K562 (cell line): ENCODE measurements around the gene MAPK8IP1. TPM values are rescaled to one million over a fixed set of nuclear protein-coding genes. Genes with fewer than 3 reads are reported as not detected.

Experiments
- CBFA2T2 ChIP-seq: fragments of 450-650 bp; conservative IDR thresholded peaks from 2 replicates; pipeline ENCODE4 v1.6.1; 2017; ENCODE audit warnings: mild to moderate bottlenecking
- CBX3 ChIP-seq, 2 experiments: IDR thresholded peaks; 1 replicate in 1 of 2; 2 replicates in 1 of 2; pipeline ENCODE4 v1.6.1; 2012; ENCODE audit warnings: inconsistent platforms in 2 of 2, low read length in 2 of 2, borderline replicate concordance in 1 of 2, control low read depth in 1 of 2
- ELF2 ChIP-seq: fragments of 250-450 bp; sonication (Bioruptor Pico); IDR thresholded peaks from 2 replicates; pipeline ENCODE4 v1.5.0; 2021; ENCODE audit warnings: mild to moderate bottlenecking
- ESRRA ChIP-seq: fragments of 450-650 bp; IDR thresholded peaks from 2 replicates; pipeline ENCODE4 v1.6.1; 2014; ENCODE audit warnings: low read depth, mild to moderate bottlenecking, moderate library complexity, borderline replicate concordance
- FOXP1 ChIP-seq: sonication (generic); formaldehyde crosslinking; IDR thresholded peaks from 2 replicates; pipeline ENCODE4 v1.8.0; 2022; ENCODE audit warnings: mild to moderate bottlenecking, missing genetic modification reagents
- HLTF ChIP-seq: fragments of 450-650 bp; IDR thresholded peaks from 2 replicates; pipeline ENCODE4 v1.6.1; 2016
- KAT2B ChIP-seq: IDR thresholded peaks from one replicate; pipeline ENCODE4 v1.6.1; 2012; ENCODE audit warnings: low read depth, mild to moderate bottlenecking, control low read depth, inconsistent platforms, low read length, moderate library complexity
- MCM7 ChIP-seq, 2 experiments: fragments of 450-650 bp; IDR thresholded peaks; 2 replicates each; pipeline ENCODE4 v1.6.1; 2016 to 2018
- MIER1 ChIP-seq: fragments of 450-650 bp; IDR thresholded peaks from 2 replicates; pipeline ENCODE4 v1.6.1; 2016; ENCODE audit warnings: antibody characterized with exemption, mild to moderate bottlenecking, low read depth
- RBM17 ChIP-seq: fragments of 200-400 bp; formaldehyde crosslinking; IDR thresholded peaks from 2 replicates; pipeline ENCODE4 v1.6.1; 2017; ENCODE audit warnings: low read depth, mild to moderate bottlenecking, low read length, borderline replicate concordance
- SMARCA4 ChIP-seq: fragments of 450-650 bp; IDR thresholded peaks from 2 replicates; pipeline ENCODE4 v1.6.1; 2016
- SMARCB1 ChIP-seq: IDR thresholded peaks from 2 replicates; pipeline ENCODE4 v1.6.1; 2011; ENCODE audit warnings: improper control_type of control experiment, low read depth; ENCODE audit not compliant: insufficient read length
- XRCC3 ChIP-seq: fragments of 450-650 bp; IDR thresholded peaks from 2 replicates; pipeline ENCODE4 v1.6.1; 2017; ENCODE audit warnings: mild to moderate bottlenecking, moderate library complexity
- YY1 ChIP-seq, 3 experiments: IDR thresholded peaks; 2 replicates each; pipeline ENCODE4 v1.6.1; 2011; ENCODE audit warnings: low read length in 2 of 3, mild to moderate bottlenecking in 2 of 3, moderate library complexity in 2 of 3, borderline replicate concordance in 1 of 3, control low read depth in 1 of 3, low read depth in 1 of 3; ENCODE audit not compliant: insufficient read depth in 3 of 3, insufficient replicate concordance in 2 of 3, control insufficient read depth in 1 of 3, insufficient read length in 1 of 3; ENCODE audit errors: extremely low read depth in 1 of 3
- ZC3H11A ChIP-seq: IDR thresholded peaks from 2 replicates; pipeline ENCODE4 v1.6.1; 2012; ENCODE audit warnings: low read depth, low read length, improper control_type of control experiment
- ZKSCAN1 ChIP-seq: fragments of 150-350 bp; IDR thresholded peaks from 2 replicates; pipeline ENCODE4 v1.6.1; 2016; ENCODE audit warnings: low read depth, low read length
- ZNF175 ChIP-seq: fragments of 200-800 bp; sonication (Bioruptor generic); IDR thresholded peaks from 2 replicates; pipeline ENCODE4 v1.6.1; 2016; ENCODE audit warnings: low read depth, mild to moderate bottlenecking, missing genetic modification characterization, missing compliant biosample characterization
- ZNF668 ChIP-seq: fragments of 250-450 bp; sonication (Bioruptor Pico); IDR thresholded peaks from 2 replicates; pipeline ENCODE4 v1.8.0; 2022; ENCODE audit warnings: mild to moderate bottlenecking, inconsistent platforms
- polyA plus RNA-seq, 8 experiments: library from polyadenylated mRNA; depleted of rRNA in 4 of 8; stranded (reverse) in 5 of 8; unstranded in 3 of 8; fragments of >200 nt; fragmentation: Nextera tagmentation in 2 of 8; fragmentation: Illumina TruSeq in 1 of 8; extraction: Ambion mirVana in 2 of 8; extraction: Trizol in 1 of 8; gene quantifications; 2 replicates each; pipeline versions ENCODE4 v1.2.1 to v1.2.3, GENCODE V29; 2011 to 2014; ENCODE audit warnings: inconsistent platforms in 1 of 8, missing spikeins in 1 of 8
- total RNA-seq, 7 experiments: library from RNA; depleted of rRNA in 6 of 7; stranded (reverse); fragments of >200 nt in 6 of 7; fragmentation: Illumina TruSeq in 2 of 7; extraction: Trizol in 2 of 7; gene quantifications; 2 replicates each; pipeline versions ENCODE4 v1.2.1 to v1.2.3, GENCODE V29; 2011 to 2021; ENCODE audit warnings: low replicate concordance in 1 of 7
- TF ChIP-seq, protein P1 (sequence below): fragments of 250-450 bp; sonication (Bioruptor Pico); IDR thresholded peaks from 2 replicates; pipeline ENCODE4 v1.4.0; 2020; ENCODE audit warnings: mild to moderate bottlenecking
- TF ChIP-seq, protein P2 (sequence below): fragments of 450-650 bp; IDR thresholded peaks from 2 replicates; pipeline ENCODE4 v1.7.1; 2018; ENCODE audit warnings: mild to moderate bottlenecking, low read depth; ENCODE audit not compliant: partially characterized antibody
- TF ChIP-seq, protein P3 (sequence below): fragments of 250-450 bp; sonication (Bioruptor Pico); IDR thresholded peaks from 2 replicates; pipeline ENCODE4 v1.8.0; 2022; ENCODE audit warnings: inconsistent platforms
- TF ChIP-seq, protein P4 (sequence below): IDR thresholded peaks from 2 replicates; pipeline ENCODE4 v1.6.1; 2016; ENCODE audit warnings: missing genetic modification characterization, missing compliant biosample characterization

The MAPK8IP1 gene
- total and polyA plus RNA-seq, 9 of the 15 experiments (the other 6 are each of a cell fraction or from before 2014, with no cell fraction given): 0.13 to 6.9 (median 2.5) TPM

DNA sequence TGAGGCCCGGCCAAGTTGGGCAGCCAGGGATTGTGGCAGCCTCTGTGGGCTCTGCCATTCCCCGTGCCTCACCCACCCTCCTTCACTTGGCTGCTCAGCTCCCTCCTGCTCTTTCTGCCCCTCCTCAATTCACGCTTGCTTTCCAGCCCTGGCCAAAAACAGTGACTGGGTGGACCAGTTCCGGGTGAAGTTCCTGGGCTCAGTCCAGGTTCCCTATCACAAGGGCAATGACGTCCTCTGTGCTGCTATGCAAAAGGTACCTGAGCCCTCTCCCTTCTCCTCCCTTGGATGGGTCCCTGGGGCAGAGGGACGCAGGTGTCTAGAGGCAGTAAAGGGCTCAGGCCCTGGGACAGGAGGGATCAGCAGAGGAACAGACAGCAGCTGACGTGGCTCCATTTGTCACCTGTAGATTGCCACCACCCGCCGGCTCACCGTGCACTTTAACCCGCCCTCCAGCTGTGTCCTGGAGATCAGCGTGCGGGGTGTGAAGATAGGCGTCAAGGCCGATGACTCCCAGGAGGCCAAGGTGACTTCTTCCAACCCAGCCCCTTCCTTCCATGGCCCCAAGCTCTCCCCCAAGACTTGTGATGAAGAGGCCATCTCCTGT, 19.0 kb downstream of the MAPK8IP1 start (continued):
- TF ChIP-seq SMARCA4: peak; percentile 59; the same call in 1 of the 2 replicates
- no peak for TF ChIP-seq SMARCB1
- TF ChIP-seq CBFA2T2: peak; percentile 90
- TF ChIP-seq ELF2 (CRISPR knock-in tag): no peak
- TF ChIP-seq, protein P1, sequence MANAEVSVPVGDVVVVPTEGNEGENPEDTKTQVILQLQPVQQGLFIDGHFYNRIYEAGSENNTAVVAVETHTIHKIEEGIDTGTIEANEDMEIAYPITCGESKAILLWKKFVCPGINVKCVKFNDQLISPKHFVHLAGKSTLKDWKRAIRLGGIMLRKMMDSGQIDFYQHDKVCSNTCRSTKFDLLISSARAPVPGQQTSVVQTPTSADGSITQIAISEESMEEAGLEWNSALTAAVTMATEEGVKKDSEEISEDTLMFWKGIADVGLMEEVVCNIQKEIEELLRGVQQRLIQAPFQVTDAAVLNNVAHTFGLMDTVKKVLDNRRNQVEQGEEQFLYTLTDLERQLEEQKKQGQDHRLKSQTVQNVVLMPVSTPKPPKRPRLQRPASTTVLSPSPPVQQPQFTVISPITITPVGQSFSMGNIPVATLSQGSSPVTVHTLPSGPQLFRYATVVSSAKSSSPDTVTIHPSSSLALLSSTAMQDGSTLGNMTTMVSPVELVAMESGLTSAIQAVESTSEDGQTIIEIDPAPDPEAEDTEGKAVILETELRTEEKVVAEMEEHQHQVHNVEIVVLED (CRISPR knock-in tag): no peak
- TF ChIP-seq ESRRA: 0 out of 2 replicates have a peak, but pooled peaks have one; percentile 49
- TF ChIP-seq RBM17: no peak
- no peak for TF ChIP-seq MIER1
- TF ChIP-seq, protein P2, sequence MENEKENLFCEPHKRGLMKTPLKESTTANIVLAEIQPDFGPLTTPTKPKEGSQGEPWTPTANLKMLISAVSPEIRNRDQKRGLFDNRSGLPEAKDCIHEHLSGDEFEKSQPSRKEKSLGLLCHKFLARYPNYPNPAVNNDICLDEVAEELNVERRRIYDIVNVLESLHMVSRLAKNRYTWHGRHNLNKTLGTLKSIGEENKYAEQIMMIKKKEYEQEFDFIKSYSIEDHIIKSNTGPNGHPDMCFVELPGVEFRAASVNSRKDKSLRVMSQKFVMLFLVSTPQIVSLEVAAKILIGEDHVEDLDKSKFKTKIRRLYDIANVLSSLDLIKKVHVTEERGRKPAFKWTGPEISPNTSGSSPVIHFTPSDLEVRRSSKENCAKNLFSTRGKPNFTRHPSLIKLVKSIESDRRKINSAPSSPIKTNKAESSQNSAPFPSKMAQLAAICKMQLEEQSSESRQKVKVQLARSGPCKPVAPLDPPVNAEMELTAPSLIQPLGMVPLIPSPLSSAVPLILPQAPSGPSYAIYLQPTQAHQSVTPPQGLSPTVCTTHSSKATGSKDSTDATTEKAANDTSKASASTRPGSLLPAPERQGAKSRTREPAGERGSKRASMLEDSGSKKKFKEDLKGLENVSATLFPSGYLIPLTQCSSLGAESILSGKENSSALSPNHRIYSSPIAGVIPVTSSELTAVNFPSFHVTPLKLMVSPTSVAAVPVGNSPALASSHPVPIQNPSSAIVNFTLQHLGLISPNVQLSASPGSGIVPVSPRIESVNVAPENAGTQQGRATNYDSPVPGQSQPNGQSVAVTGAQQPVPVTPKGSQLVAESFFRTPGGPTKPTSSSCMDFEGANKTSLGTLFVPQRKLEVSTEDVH: no peak
- TF ChIP-seq ZNF175 (CRISPR knock-in tag): no peak
- no peak for TF ChIP-seq ZC3H11A
- TF ChIP-seq HLTF: no peak
- TF ChIP-seq ZKSCAN1: no peak
- no peak for TF ChIP-seq ZNF668
- TF ChIP-seq, protein P3, sequence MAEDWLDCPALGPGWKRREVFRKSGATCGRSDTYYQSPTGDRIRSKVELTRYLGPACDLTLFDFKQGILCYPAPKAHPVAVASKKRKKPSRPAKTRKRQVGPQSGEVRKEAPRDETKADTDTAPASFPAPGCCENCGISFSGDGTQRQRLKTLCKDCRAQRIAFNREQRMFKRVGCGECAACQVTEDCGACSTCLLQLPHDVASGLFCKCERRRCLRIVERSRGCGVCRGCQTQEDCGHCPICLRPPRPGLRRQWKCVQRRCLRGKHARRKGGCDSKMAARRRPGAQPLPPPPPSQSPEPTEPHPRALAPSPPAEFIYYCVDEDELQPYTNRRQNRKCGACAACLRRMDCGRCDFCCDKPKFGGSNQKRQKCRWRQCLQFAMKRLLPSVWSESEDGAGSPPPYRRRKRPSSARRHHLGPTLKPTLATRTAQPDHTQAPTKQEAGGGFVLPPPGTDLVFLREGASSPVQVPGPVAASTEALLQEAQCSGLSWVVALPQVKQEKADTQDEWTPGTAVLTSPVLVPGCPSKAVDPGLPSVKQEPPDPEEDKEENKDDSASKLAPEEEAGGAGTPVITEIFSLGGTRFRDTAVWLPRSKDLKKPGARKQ: no peak
- no peak for TF ChIP-seq XRCC3
- TF ChIP-seq FOXP1 (CRISPR knock-in tag): no peak
- TF ChIP-seq YY1 (IDR thresholded peaks at IDR 0.05; ENCODE audit: borderline replicate concordance in 1 of 3, control insufficient read depth in 1 of 3, extremely low read depth in 1 of 3, insufficient read depth in 3 of 3, insufficient read length in 1 of 3, insufficient replicate concordance in 2 of 3, low read depth in 1 of 3, low read length in 2 of 3): no peak
- TF ChIP-seq KAT2B: no peak
- peak in 1 of 2 experiments; percentile 45; a peak in 1 of 3 replicates for TF ChIP-seq CBX3 (IDR thresholded peaks at IDR 0.05; ENCODE audit: borderline replicate concordance in 1 of 2, low read length in 2 of 2)
- TF ChIP-seq MCM7 (IDR thresholded peaks at IDR 0.05): no peak
- TF ChIP-seq, protein P4, sequence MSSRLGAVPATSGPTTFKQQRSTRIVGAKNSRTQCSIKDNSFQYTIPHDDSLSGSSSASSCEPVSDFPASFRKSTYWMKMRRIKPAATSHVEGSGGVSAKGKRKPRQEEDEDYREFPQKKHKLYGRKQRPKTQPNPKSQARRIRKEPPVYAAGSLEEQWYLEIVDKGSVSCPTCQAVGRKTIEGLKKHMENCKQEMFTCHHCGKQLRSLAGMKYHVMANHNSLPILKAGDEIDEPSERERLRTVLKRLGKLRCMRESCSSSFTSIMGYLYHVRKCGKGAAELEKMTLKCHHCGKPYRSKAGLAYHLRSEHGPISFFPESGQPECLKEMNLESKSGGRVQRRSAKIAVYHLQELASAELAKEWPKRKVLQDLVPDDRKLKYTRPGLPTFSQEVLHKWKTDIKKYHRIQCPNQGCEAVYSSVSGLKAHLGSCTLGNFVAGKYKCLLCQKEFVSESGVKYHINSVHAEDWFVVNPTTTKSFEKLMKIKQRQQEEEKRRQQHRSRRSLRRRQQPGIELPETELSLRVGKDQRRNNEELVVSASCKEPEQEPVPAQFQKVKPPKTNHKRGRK (tag): no peak
